Right lobe of liver (tissue), 6 donors: ENCODE results near the gene ADTRP. TPM values are rescaled to one million over a fixed set of nuclear protein-coding genes. Genes with fewer than 3 reads are reported as not detected.

ENCODE experiments used
- ATAC-seq, 4 donors: fragments of 200-7000 bp; cut with Tn5 transposase; one replicate each; pipeline ENCODE4 v1.9.1; 2020; ENCODE audit warnings: mild to moderate bottlenecking in 4 of 4, moderate library complexity in 4 of 4
- DNase-seq, 3 donors: peaks; one replicate each; pipeline ENCODE4 v3.0.0-alpha.2; 2020
- H3K27ac ChIP-seq, 3 donors: fragments of 200-600 bp; one replicate each; pipeline ENCODE4 v1.8.0; 2022
- H3K27me3 ChIP-seq, 2 donors: fragments of 200-600 bp; one replicate each; pipeline ENCODE4 v1.8.0; 2022
- H3K36me3 ChIP-seq, 4 donors: fragments of 200-600 bp; sonication (generic) in 1 of 4; one replicate each; pipeline versions ENCODE4 v1.5.1 to v1.8.0; 2017 to 2022; ENCODE audit warnings: control low read depth in 1 of 4
- H3K4me1 ChIP-seq, 4 donors: fragments of 200-600 bp; sonication (generic) in 1 of 4; one replicate each; pipeline versions ENCODE4 v1.5.1 to v1.8.0; 2017 to 2022; ENCODE audit warnings: control low read depth in 1 of 4
- H3K4me3 ChIP-seq, 3 donors: fragments of 200-600 bp; one replicate each; pipeline ENCODE4 v1.8.0; 2022
- H3K9me3 ChIP-seq, 4 donors: fragments of 200-600 bp; sonication (generic) in 1 of 4; one replicate each; pipeline versions ENCODE4 v1.5.1 to v1.8.0; 2017 to 2022; ENCODE audit warnings: control low read depth in 1 of 4
- CTCF ChIP-seq, 4 donors: fragments of 200-600 bp in 3 of 4; fragments of 450-650 bp in 1 of 4; IDR thresholded peaks; one replicate each; pipeline versions ENCODE4 v1.5.1 to v1.8.0; 2016 to 2022; ENCODE audit warnings: antibody characterized with exemption in 4 of 4, mild to moderate bottlenecking in 2 of 4
- POLR2A ChIP-seq: fragments of 450-650 bp; IDR thresholded peaks from one replicate; pipeline ENCODE4 v1.6.1; 2017; ENCODE audit warnings: antibody characterized with exemption, mild to moderate bottlenecking
- WGBS: methylation state at CpG from one replicate; pipeline ENCODE4 v1.1.6; 2018; ENCODE audit warnings: low coverage, low lambda C conversion rate; ENCODE audit not compliant: insufficient coverage; ENCODE audit errors: missing lambda C conversion rate; 5-methylcytosine and 5-hydroxymethylcytosine counted together
- intact Hi-C, 2 donors: fragments of 100-400 bp; cut with DNase I; formaldehyde crosslinking; loops; one replicate each; pipeline versions ENCODE4 v1.11.2 to v1.14.1; 2022
- long read RNA-seq: library from polyadenylated mRNA; unstranded; transcript quantifications from one replicate; pipeline ENCODE4 v2.0.0, GENCODE V29; 2019
- total RNA-seq, 6 experiments: library from RNA; depleted of rRNA in 2 of 6; stranded (reverse); fragments of >200 nt in 2 of 6; fragmentation: NEBNext Ultra II Directional in 3 of 6; extraction: Animal tissue kit (Norgen Biotek cat#: 25700) in 3 of 6; gene quantifications; one replicate each; pipeline versions ENCODE4 v1.1.0 to v1.2.4, GENCODE V29; 2016 to 2023
- donor health status: DM: no; HTN: yes; CAD: no.
- donor health status: DM: no; HTN: no; CAD: no.
- donor health status: DM: no; HTN: no; CAD: no.
- donor health status: DM: no; HTN: yes; CAD: no.
- donor health status: DM: no; HTN: yes; CAD: no.

ADTRP gene
- 1 to 10 TPM in 2 of 6 experiments, under 1 TPM in 3, not detected in 1; 0.46 to 1.9 (median 0.92) TPM for total RNA-seq
- long read RNA-seq: 0 reads

- DNase-seq (no peak), ATAC-seq (peak in 3 of 4 donors; percentile 61 to 62 (median 62))
- H3K4me3 ChIP-seq: no peak within 1 kb of the TSS
- intact Hi-C loops: loop anchor here in 1 of 2 donors (5.0 kb wide), 1 partner anchor 819 kb away; no protein-coding TSS in a partner anchor
- H3K27me3 ChIP-seq: no peaks in the 10 kb centered on the region
- 72% methylated on average over 8 of the region's 8 CpGs for WGBS
- H3K36me3 ChIP-seq: no peaks in the 10 kb centered on the region
- no peak for TF ChIP-seq POLR2A
- TF ChIP-seq CTCF (IDR thresholded peaks at IDR 0.05): no peak
- H3K27ac ChIP-seq: no peak within 1 kb of the TSS
- no peaks in the 10 kb centered on the region for H3K4me1 ChIP-seq
- no peaks in the 10 kb centered on the region for H3K9me3 ChIP-seq
Observed at GRCh38 chr6:11778648-11779328, at the start of gene ADTRP. ADTRP (minus strand) TSS chr6:11778803; CDS start chr6:11778759, 44 bp downstream.

GRCh38 chr6:11826779-11827178 is 48.2 kb upstream of the ADTRP start:
- H3K9me3 ChIP-seq: no peaks in the 10 kb centered on the region
- 89% methylated on average over 5 of the region's 8 CpGs for WGBS
- ATAC-seq (no peak), DNase-seq (no peak)
- no peak for TF ChIP-seq CTCF (IDR thresholded peaks at IDR 0.05)
- TF ChIP-seq POLR2A: no peak
- no peaks in the 10 kb centered on the region for H3K27me3 ChIP-seq
- H3K4me1 ChIP-seq: no peaks in the 10 kb centered on the region
- H3K36me3 ChIP-seq: no peaks in the 10 kb centered on the region
- intact Hi-C loops: no loop called here
- no peak overlapping the region for H3K4me3 ChIP-seq
- H3K27ac ChIP-seq: no peak overlapping the region

GRCh38 chr6:11824986-11825385 is 46.4 kb upstream of the ADTRP start:
- no peak overlapping the region for H3K4me3 ChIP-seq
- DNase-seq (no peak), ATAC-seq (peak in 1 of 4 donors; percentile 48)
- no peak for TF ChIP-seq CTCF (IDR thresholded peaks at IDR 0.05)
- TF ChIP-seq POLR2A: no peak
- intact Hi-C loops: no loop called here
- 55% methylated on average over 4 of the region's 4 CpGs for WGBS
- no peak overlapping the region for H3K27ac ChIP-seq
- no peaks in the 10 kb centered on the region for H3K4me1 ChIP-seq
- H3K36me3 ChIP-seq: no peaks in the 10 kb centered on the region
- no peaks in the 10 kb centered on the region for H3K9me3 ChIP-seq
- H3K27me3 ChIP-seq: no peaks in the 10 kb centered on the region

- Histone ChIP-seq H3K27ac (no peak overlapping the region), H3K4me3 (no peak overlapping the region), H3K4me1 (no peaks in the 10 kb centered on the region), H3K27me3 (no peaks in the 10 kb centered on the region), H3K9me3 (no peaks in the 10 kb centered on the region), H3K36me3 (no peaks in the 10 kb centered on the region)
- ATAC-seq (peak; percentile 88 to 94 (median 92)), DNase-seq (no peak)
- intact Hi-C loops: no loop called here
- 7% methylated on average over 5 of the region's 5 CpGs for WGBS
- TF ChIP-seq CTCF (IDR thresholded peaks at IDR 0.05) (peak; percentile 30 to 51 (median 40)), POLR2A (no peak)
Observed at GRCh38 chr6:11822346-11822745, 43.7 kb upstream of the ADTRP start.
